ENCODE measurements around the gene SLC8B1.

SLC8B1 gene

GRCh38 chr12:113253532-113254285 lies 81.2 kb downstream of the SLC8B1 start:
- H3K4me3 ChIP-seq (replicated peaks; ENCODE audit: low read depth, low read length), result no peak overlapping the region
- no peak for TF ChIP-seq CTCF (IDR thresholded peaks at IDR 0.05; ENCODE audit: low read depth, low read length, missing control alignments)
- no peak for DNase-seq (ENCODE audit: extremely low read depth, low read depth)

- TF ChIP-seq CTCF (IDR thresholded peaks at IDR 0.05; ENCODE audit: low read depth, low read length, missing control alignments), result no peak
These were observed 82.4 kb downstream of the SLC8B1 start for GRCh38 chr12:113252494-113252893.

DNA sequence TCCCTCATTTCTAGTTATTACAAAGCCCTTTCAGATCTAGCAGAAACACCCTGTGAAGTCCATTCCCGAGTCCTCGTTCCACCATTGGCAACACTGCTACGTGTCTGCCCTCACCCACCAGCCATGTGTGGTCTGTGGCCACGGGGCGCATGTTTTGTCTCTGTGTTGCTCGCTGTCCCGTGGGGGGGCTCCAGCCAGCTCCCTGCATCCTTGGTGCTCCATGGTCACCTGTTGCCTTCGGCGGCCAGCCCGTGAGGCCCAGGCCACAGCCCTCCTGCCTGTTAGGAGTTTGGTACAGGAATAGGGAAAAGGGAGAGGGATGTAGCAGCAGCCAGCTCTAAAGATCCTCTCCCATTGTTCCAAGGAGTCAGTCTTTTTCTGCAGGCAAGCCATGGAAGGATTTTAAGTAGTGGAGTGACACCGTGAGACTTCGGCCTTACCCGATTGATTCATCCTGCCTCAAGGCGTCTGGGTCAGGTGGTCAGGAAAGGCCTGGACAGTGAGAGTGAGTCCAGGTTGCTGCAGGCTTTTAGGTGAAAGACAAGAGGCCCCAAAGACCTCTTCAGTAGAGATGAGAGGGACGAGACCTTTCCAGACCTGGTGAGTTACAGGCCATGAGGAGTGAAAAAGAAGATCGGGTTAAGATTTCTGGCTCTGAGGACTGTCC lies 83.4 kb downstream of the SLC8B1 start:
- TF ChIP-seq CTCF (IDR thresholded peaks at IDR 0.05; ENCODE audit: low read depth, low read length, missing control alignments), result no peak
- H3K4me3 ChIP-seq (replicated peaks; ENCODE audit: low read depth, low read length), result no peak overlapping the region
- DNase-seq (ENCODE audit: extremely low read depth, low read depth), result no peak

More at GRCh38 chr12:113252494-113252893, 82.4 kb downstream of the SLC8B1 start:
- no peak overlapping the region for H3K4me3 ChIP-seq (replicated peaks; ENCODE audit: low read depth, low read length)
- no peak for DNase-seq (ENCODE audit: extremely low read depth, low read depth)

DNA sequence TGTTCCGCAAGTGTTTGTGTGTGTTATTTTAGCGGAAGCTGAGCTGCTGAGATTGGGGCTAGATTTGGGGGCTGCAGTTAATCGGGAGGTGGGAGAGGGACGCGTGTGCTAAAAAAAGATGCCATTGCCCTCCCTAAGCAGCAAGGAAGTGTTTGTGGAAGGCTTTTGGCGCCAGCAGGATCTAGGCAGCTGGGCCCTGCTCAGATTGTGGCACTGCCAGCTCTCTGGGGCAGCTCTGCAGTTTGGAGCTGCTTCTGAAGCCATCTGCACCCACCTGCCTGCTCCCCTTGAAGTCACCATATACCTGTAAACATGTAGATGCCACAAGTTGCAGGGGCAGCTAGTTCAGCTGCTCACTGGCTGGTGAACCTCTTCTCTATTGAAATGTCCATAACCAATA lies 84.9 kb downstream of the SLC8B1 start:
- H3K4me3 ChIP-seq (replicated peaks; ENCODE audit: low read depth, low read length), result no peak overlapping the region
- no peak for TF ChIP-seq CTCF (IDR thresholded peaks at IDR 0.05; ENCODE audit: low read depth, low read length, missing control alignments)
- no peak for DNase-seq (ENCODE audit: extremely low read depth, low read depth)

- no peak for DNase-seq (ENCODE audit: extremely low read depth, low read depth)
- H3K4me3 ChIP-seq (replicated peaks; ENCODE audit: low read depth, low read length), result no peak overlapping the region
- no peak for TF ChIP-seq CTCF (IDR thresholded peaks at IDR 0.05; ENCODE audit: low read depth, low read length, missing control alignments)
These were observed 85.4 kb downstream of the SLC8B1 start for GRCh38 chr12:113249546-113249945.

GRCh38 chr12:113248842-113249435 lies 86.0 kb downstream of the SLC8B1 start:
- DNase-seq (ENCODE audit: extremely low read depth, low read depth), result no peak
- H3K4me3 ChIP-seq (replicated peaks; ENCODE audit: low read depth, low read length), result no peak overlapping the region
- no peak for TF ChIP-seq CTCF (IDR thresholded peaks at IDR 0.05; ENCODE audit: low read depth, low read length, missing control alignments)
